ENCODE data around the gene DNAH1. TPM values are rescaled to one million over a fixed set of nuclear protein-coding genes. Genes with fewer than 3 reads are reported as not detected.

DNAH1 gene
- total and polyA plus RNA-seq, 2 experiments from 2014 or later: 4.0 to 4.2 TPM

- no peaks in the 10 kb centered on the region for H3K9me3 ChIP-seq (ENCODE audit: low read depth)
- H3K4me2 ChIP-seq: peak overlapping the region; percentile 63
- peaks cover 4% of the 10 kb centered on the region for H3K27me3 ChIP-seq
- no peak for DNase-seq (ENCODE audit: low spot score)
- 55% methylated on average over 6 of the region's 6 CpGs for WGBS (ENCODE audit: low lambda C conversion rate, missing lambda C conversion rate)
- H3K27ac ChIP-seq: no peak overlapping the region
- no peaks in the 10 kb centered on the region for H3K9me2 ChIP-seq (replicated peaks; ENCODE audit: insufficient read depth)
- peak overlapping the region; percentile 28 for H2AFZ ChIP-seq
- H4K20me1 ChIP-seq (ENCODE audit: insufficient read depth, poor library complexity, severe bottlenecking): no peaks in the 10 kb centered on the region
- no peak for TF ChIP-seq EZH2 (IDR thresholded peaks at IDR 0.05; ENCODE audit: borderline replicate concordance)
- H3K4me3 ChIP-seq: no peak overlapping the region
- no peaks in the 10 kb centered on the region for H3K36me3 ChIP-seq (replicated peaks; ENCODE audit: insufficient read depth, low read depth)
- no peaks in the 10 kb centered on the region for H3K79me2 ChIP-seq
- H3K4me1 ChIP-seq (ENCODE audit: insufficient read depth): no peaks in the 10 kb centered on the region
Measured at GRCh38 chr3:52373676-52374075, 57.6 kb downstream of the DNAH1 start.

- no peaks in the 10 kb centered on the region for H3K36me3 ChIP-seq (replicated peaks; ENCODE audit: insufficient read depth, low read depth)
- peaks cover 4% of the 10 kb centered on the region for H3K27me3 ChIP-seq
- no peak overlapping the region for H2AFZ ChIP-seq
- TF ChIP-seq EZH2phosphoT487 (IDR thresholded peaks at IDR 0.05; ENCODE audit: low read depth, severe bottlenecking, unreplicated experiment) (no peak), EZH2 (IDR thresholded peaks at IDR 0.05; ENCODE audit: borderline replicate concordance) (no peak), CTCF (IDR thresholded peaks at IDR 0.05; ENCODE audit: poor library complexity) (no peak)
- H3K4me1 ChIP-seq (ENCODE audit: insufficient read depth): no peaks in the 10 kb centered on the region
- no peak overlapping the region for H3K4me2 ChIP-seq
- no peak for DNase-seq (ENCODE audit: low spot score)
- 95% methylated on average over 2 of the region's 2 CpGs for WGBS (ENCODE audit: low lambda C conversion rate, missing lambda C conversion rate)
- H4K20me1 ChIP-seq (ENCODE audit: insufficient read depth, poor library complexity, severe bottlenecking): no peaks in the 10 kb centered on the region
- no peaks in the 10 kb centered on the region for H3K79me2 ChIP-seq
- no peak overlapping the region for H3K4me3 ChIP-seq
- H3K27ac ChIP-seq: no peak overlapping the region
- no peaks in the 10 kb centered on the region for H3K9me2 ChIP-seq (replicated peaks; ENCODE audit: insufficient read depth)
- no peaks in the 10 kb centered on the region for H3K9me3 ChIP-seq (ENCODE audit: low read depth)
Measured at GRCh38 chr3:52374173-52374572, 58.1 kb downstream of the DNAH1 start.

- Histone ChIP-seq H3K4me3 (no peak overlapping the region), H3K79me2 (no peaks in the 10 kb centered on the region), H3K9me2 (replicated peaks; ENCODE audit: insufficient read depth) (no peaks in the 10 kb centered on the region), H3K4me1 (ENCODE audit: insufficient read depth) (no peaks in the 10 kb centered on the region), H3K27me3 (no peaks in the 10 kb centered on the region), H2AFZ (no peak overlapping the region), H3K27ac (no peak overlapping the region), H3K4me2 (no peak overlapping the region), H3K9me3 (ENCODE audit: low read depth) (no peaks in the 10 kb centered on the region), H4K20me1 (ENCODE audit: insufficient read depth, poor library complexity, severe bottlenecking) (no peaks in the 10 kb centered on the region), H3K36me3 (replicated peaks; ENCODE audit: insufficient read depth, low read depth) (no peaks in the 10 kb centered on the region)
- WGBS (ENCODE audit: low lambda C conversion rate, missing lambda C conversion rate): 92% methylated on average over 10 of the region's 10 CpGs
- no peak for DNase-seq (ENCODE audit: low spot score)
- TF ChIP-seq EZH2phosphoT487 (IDR thresholded peaks at IDR 0.05; ENCODE audit: low read depth, severe bottlenecking, unreplicated experiment): no peak
- TF ChIP-seq EZH2 (IDR thresholded peaks at IDR 0.05; ENCODE audit: borderline replicate concordance): no peak
- no peak for TF ChIP-seq CTCF (IDR thresholded peaks at IDR 0.05; ENCODE audit: poor library complexity)
Measured at GRCh38 chr3:52379610-52380009, 63.5 kb downstream of the DNAH1 start.

- H3K79me2 ChIP-seq: no peaks in the 10 kb centered on the region
- H3K36me3 ChIP-seq (replicated peaks; ENCODE audit: insufficient read depth, low read depth): no peaks in the 10 kb centered on the region
- no peaks in the 10 kb centered on the region for H3K27me3 ChIP-seq
- H3K4me2 ChIP-seq: no peak overlapping the region
- H3K9me3 ChIP-seq (ENCODE audit: low read depth): no peaks in the 10 kb centered on the region
- no peaks in the 10 kb centered on the region for H4K20me1 ChIP-seq (ENCODE audit: insufficient read depth, poor library complexity, severe bottlenecking)
- DNase-seq (ENCODE audit: low spot score): no peak
- TF ChIP-seq EZH2 (IDR thresholded peaks at IDR 0.05; ENCODE audit: borderline replicate concordance): no peak
- no peak for TF ChIP-seq CTCF (IDR thresholded peaks at IDR 0.05; ENCODE audit: poor library complexity)
- no peak for TF ChIP-seq EZH2phosphoT487 (IDR thresholded peaks at IDR 0.05; ENCODE audit: low read depth, severe bottlenecking, unreplicated experiment)
- WGBS (ENCODE audit: low lambda C conversion rate, missing lambda C conversion rate): 90% methylated on average over 10 of the region's 10 CpGs
- H3K4me3 ChIP-seq: no peak overlapping the region
- H3K27ac ChIP-seq: no peak overlapping the region
- H3K4me1 ChIP-seq (ENCODE audit: insufficient read depth): no peaks in the 10 kb centered on the region
- no peak overlapping the region for H2AFZ ChIP-seq
- no peaks in the 10 kb centered on the region for H3K9me2 ChIP-seq (replicated peaks; ENCODE audit: insufficient read depth)
Measured at GRCh38 chr3:52380023-52380422, 63.9 kb downstream of the DNAH1 start.

All from hepatocyte (in vitro differentiated cells).